BE2C (cell line): ENCODE measurements around the gene C2orf74.

Experiments used
- DNase-seq: peaks from one replicate; pipeline ENCODE4 v3.0.0-alpha.2; 2020
- H3K27me3 ChIP-seq: fragments of 250-450 bp; sonication (Bioruptor Pico); 2 replicates; pipeline ENCODE4 v1.5.1; 2020; ENCODE audit warnings: mild to moderate bottlenecking
- H3K36me3 ChIP-seq: fragments of 250-450 bp; sonication (Bioruptor Pico); 2 replicates; pipeline ENCODE4 v1.5.1; 2020; ENCODE audit warnings: mild to moderate bottlenecking
- H3K4me1 ChIP-seq: fragments of 250-450 bp; sonication (Bioruptor Pico); 2 replicates; pipeline ENCODE4 v1.5.1; 2020
- H3K4me3 ChIP-seq: 2 replicates; pipeline ENCODE4 v1.5.1; 2011; ENCODE audit warnings: low read depth, low read length
- H3K9me3 ChIP-seq: fragments of 250-450 bp; sonication (Bioruptor Pico); 2 replicates; pipeline ENCODE4 v1.5.1; 2020
- CTCF ChIP-seq: IDR thresholded peaks from 2 replicates; pipeline ENCODE4 v1.5.1; 2012; ENCODE audit warnings: mild to moderate bottlenecking, low read depth, low read length

The C2orf74 gene

GRCh38 chr2:61165946-61166345 lies 4.0 kb downstream of the C2orf74 start:
- Histone ChIP-seq H3K9me3 (no peaks in the 10 kb centered on the region), H3K4me1 (no peaks in the 10 kb centered on the region), H3K4me3 (no peak overlapping the region), H3K27me3 (no peaks in the 10 kb centered on the region), H3K36me3 (no peaks in the 10 kb centered on the region)
- no peak for DNase-seq
- no peak for TF ChIP-seq CTCF

GRCh38 chr2:61167579-61167978 lies 5.6 kb downstream of the C2orf74 start:
- no peaks in the 10 kb centered on the region for H3K4me1 ChIP-seq
- no peaks in the 10 kb centered on the region for H3K27me3 ChIP-seq
- H3K9me3 ChIP-seq, result no peaks in the 10 kb centered on the region
- DNase-seq, result no peak
- no peak overlapping the region for H3K4me3 ChIP-seq
- H3K36me3 ChIP-seq, result no peaks in the 10 kb centered on the region
- TF ChIP-seq CTCF, result no peak

DNA sequence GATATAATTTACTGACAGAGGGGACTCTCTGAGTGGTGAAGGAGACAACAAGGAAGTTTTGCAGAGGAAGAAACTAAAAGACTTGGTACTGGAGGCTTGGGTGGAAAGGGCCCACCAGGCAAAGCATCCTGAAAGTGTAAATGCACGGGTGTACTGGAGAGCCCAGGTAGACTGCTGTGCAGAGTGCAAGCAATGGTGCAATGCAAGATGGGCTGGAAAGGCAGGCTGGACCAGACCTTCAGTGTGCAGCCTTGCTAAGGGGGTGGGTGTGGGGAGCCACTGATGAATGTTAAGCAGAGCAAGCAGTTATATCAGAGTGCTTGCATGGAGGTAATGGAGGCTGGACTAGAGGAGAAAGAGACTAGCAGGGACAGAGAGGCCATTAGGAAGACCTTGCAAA lies 10.7 kb downstream of the C2orf74 start:
- Histone ChIP-seq H3K4me3 (no peak overlapping the region), H3K27me3 (no peaks in the 10 kb centered on the region), H3K36me3 (no peaks in the 10 kb centered on the region), H3K4me1 (no peaks in the 10 kb centered on the region), H3K9me3 (no peaks in the 10 kb centered on the region)
- DNase-seq, result no peak
- no peak for TF ChIP-seq CTCF

- H3K9me3 ChIP-seq, result no peaks in the 10 kb centered on the region
- no peak for DNase-seq
- no peak overlapping the region for H3K4me3 ChIP-seq
- H3K4me1 ChIP-seq, result no peaks in the 10 kb centered on the region
- no peaks in the 10 kb centered on the region for H3K27me3 ChIP-seq
- no peaks in the 10 kb centered on the region for H3K36me3 ChIP-seq
- no peak for TF ChIP-seq CTCF
Observed at GRCh38 chr2:61173116-61173515, 11.1 kb downstream of the C2orf74 start.

- no peak overlapping the region for H3K4me3 ChIP-seq
- no peak for DNase-seq
- TF ChIP-seq CTCF, result no peak
- H3K9me3 ChIP-seq, result no peaks in the 10 kb centered on the region
- H3K36me3 ChIP-seq, result no peaks in the 10 kb centered on the region
- no peaks in the 10 kb centered on the region for H3K27me3 ChIP-seq
- no peaks in the 10 kb centered on the region for H3K4me1 ChIP-seq
Observed at GRCh38 chr2:61175036-61175435, 13.0 kb downstream of the C2orf74 start.

DNA sequence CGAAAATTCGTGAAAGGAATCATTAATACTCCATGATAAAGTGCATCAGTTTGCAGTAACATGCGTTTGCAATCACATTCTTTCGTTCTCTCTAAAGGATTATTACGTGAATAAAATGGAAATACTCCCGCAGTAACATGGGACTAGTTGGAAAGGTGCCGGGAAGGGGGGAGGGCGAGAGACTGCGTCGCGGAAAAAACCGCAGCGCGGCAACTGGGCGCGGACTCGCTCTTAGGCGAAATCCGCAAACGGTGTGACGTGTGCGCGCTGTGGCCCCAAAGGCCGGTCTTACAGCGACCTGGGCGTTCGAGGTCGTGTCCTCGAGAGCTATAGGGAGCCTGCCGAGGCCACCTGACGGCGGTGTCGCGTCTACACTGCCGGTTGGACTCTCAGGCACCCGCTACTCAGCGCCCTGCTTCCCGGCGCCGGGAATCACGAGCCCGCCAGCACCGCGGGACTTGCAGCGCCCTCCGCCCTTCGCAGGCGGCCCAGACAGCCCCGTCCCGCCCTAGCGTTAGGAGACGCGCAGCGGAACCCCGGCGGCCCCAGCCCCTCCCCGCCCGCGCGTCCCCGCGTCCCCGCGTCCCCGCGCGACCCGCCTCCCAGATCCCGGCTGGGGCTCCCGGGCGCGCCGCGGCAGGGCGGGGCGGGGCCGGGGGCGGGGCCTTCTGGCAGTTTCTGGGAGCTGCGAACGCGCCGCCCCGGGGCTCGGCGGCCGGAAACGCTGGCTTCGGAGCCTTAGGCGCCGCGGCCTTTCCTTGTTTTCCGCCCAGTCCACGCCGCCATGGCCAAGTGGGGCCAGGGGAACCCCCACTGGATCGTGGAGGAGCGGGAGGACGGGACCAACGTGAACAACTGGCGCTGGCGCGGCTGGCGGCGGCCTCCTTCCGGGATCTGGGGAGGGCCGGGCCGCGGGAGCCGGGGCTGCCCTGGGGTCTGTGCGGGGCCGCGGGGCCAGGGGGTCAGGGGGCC lies 15.1 kb downstream of the C2orf74 start:
- peak; percentile 91 for DNase-seq
- no peaks in the 10 kb centered on the region for H3K9me3 ChIP-seq
- H3K4me3 ChIP-seq, result peak overlapping the region; percentile 64
- H3K27me3 ChIP-seq, result no peaks in the 10 kb centered on the region
- no peaks in the 10 kb centered on the region; the same call in 1 of the 2 replicates for H3K36me3 ChIP-seq
- no peak for TF ChIP-seq CTCF
- H3K4me1 ChIP-seq, result no peaks in the 10 kb centered on the region
